Measurements from ENCODE around the gene GLI3.

GLI3 gene

GRCh38 chr7:42104694-42105093 is 132.3 kb downstream of the GLI3 start:
- CTCF ChIA-PET: no interaction called here

GRCh38 chr7:42104231-42104630 is 132.8 kb downstream of the GLI3 start:
- TF ChIP-seq ARNT (IDR thresholded peaks at IDR 0.05) (no peak), BHLHE40 (IDR thresholded peaks at IDR 0.05; ENCODE audit: borderline replicate concordance) (no peak)
- no peak for DNase-seq (ENCODE audit: extremely low spot score)
- CTCF ChIA-PET: no interaction called here
- POLR2A ChIA-PET: no interaction called here

More at GRCh38 chr7:42104694-42105093, 132.3 kb downstream of the GLI3 start:
- TF ChIP-seq TARDBP (IDR thresholded peaks at IDR 0.05) (no peak), SP1 (IDR thresholded peaks at IDR 0.05) (no peak), LEF1 (IDR thresholded peaks at IDR 0.05; ENCODE audit: borderline replicate concordance) (no peak), BHLHE40 (IDR thresholded peaks at IDR 0.05; ENCODE audit: borderline replicate concordance) (no peak), PKNOX1 (IDR thresholded peaks at IDR 0.05) (no peak), ARNT (IDR thresholded peaks at IDR 0.05) (no peak), HDGF (IDR thresholded peaks at IDR 0.05; ENCODE audit: borderline replicate concordance) (no peak), FOXA1 (IDR thresholded peaks at IDR 0.05) (no peak), ELF4 (IDR thresholded peaks at IDR 0.05) (no peak), L3MBTL2 (conservative IDR thresholded peaks at IDR 0.05) (no peak), NFRKB (IDR thresholded peaks at IDR 0.05) (no peak), CTBP1 (IDR thresholded peaks at IDR 0.05; ENCODE audit: borderline replicate concordance) (no peak), FOXM1 (IDR thresholded peaks at IDR 0.05; ENCODE audit: borderline replicate concordance) (no peak), FOXK2 (IDR thresholded peaks at IDR 0.05) (no peak)
- DNase-seq (ENCODE audit: extremely low spot score): no peak
- POLR2A ChIA-PET: no interaction called here

GRCh38 chr7:42103456-42103855 is 133.6 kb downstream of the GLI3 start:
- TF ChIP-seq TARDBP (IDR thresholded peaks at IDR 0.05) (no peak), L3MBTL2 (conservative IDR thresholded peaks at IDR 0.05) (no peak), FOXA1 (IDR thresholded peaks at IDR 0.05) (no peak), BHLHE40 (IDR thresholded peaks at IDR 0.05; ENCODE audit: borderline replicate concordance) (no peak), FOXM1 (IDR thresholded peaks at IDR 0.05; ENCODE audit: borderline replicate concordance) (no peak), LEF1 (IDR thresholded peaks at IDR 0.05; ENCODE audit: borderline replicate concordance) (no peak)
- ChIA-PET CTCF (interaction anchor here (0.6 kb wide), 1 partner anchor 1351 kb away, joined by 3 read pairs; no protein-coding TSS in a partner anchor), POLR2A (no interaction called here)
- no peak for DNase-seq (ENCODE audit: extremely low spot score)

- ChIA-PET POLR2A (no interaction called here), CTCF (interaction anchor here (0.6 kb wide), 1 partner anchor 1352 kb away, joined by 3 read pairs; no protein-coding TSS in a partner anchor)
- DNase-seq (ENCODE audit: extremely low spot score): no peak
- TF ChIP-seq PKNOX1 (IDR thresholded peaks at IDR 0.05): no peak
Measured at GRCh38 chr7:42103020-42103419, 134.0 kb downstream of the GLI3 start.

GRCh38 chr7:42102301-42102700 is 134.7 kb downstream of the GLI3 start:
- ChIA-PET POLR2A (no interaction called here), CTCF (no interaction called here)
- TF ChIP-seq SP1 (IDR thresholded peaks at IDR 0.05) (no peak), L3MBTL2 (conservative IDR thresholded peaks at IDR 0.05) (no peak), PKNOX1 (IDR thresholded peaks at IDR 0.05) (no peak), LEF1 (IDR thresholded peaks at IDR 0.05; ENCODE audit: borderline replicate concordance) (no peak), SUZ12 (IDR thresholded peaks at IDR 0.05) (no peak), TARDBP (IDR thresholded peaks at IDR 0.05) (no peak), CTBP1 (IDR thresholded peaks at IDR 0.05; ENCODE audit: borderline replicate concordance) (no peak), FOXA1 (IDR thresholded peaks at IDR 0.05) (no peak), ARNT (IDR thresholded peaks at IDR 0.05) (no peak), NFRKB (IDR thresholded peaks at IDR 0.05) (no peak), ELF4 (IDR thresholded peaks at IDR 0.05) (no peak), ZNF384 (IDR thresholded peaks at IDR 0.05) (no peak), BHLHE40 (IDR thresholded peaks at IDR 0.05; ENCODE audit: borderline replicate concordance) (no peak), FOXK2 (IDR thresholded peaks at IDR 0.05) (no peak), FOXM1 (IDR thresholded peaks at IDR 0.05; ENCODE audit: borderline replicate concordance) (no peak)
- DNase-seq (ENCODE audit: extremely low spot score): no peak

GRCh38 chr7:42100156-42100508 is 136.9 kb downstream of the GLI3 start:
- no peak for DNase-seq (ENCODE audit: extremely low spot score)
- TF ChIP-seq TARDBP (IDR thresholded peaks at IDR 0.05) (no peak), ARNT (IDR thresholded peaks at IDR 0.05) (no peak), NFRKB (IDR thresholded peaks at IDR 0.05) (no peak), ELF4 (IDR thresholded peaks at IDR 0.05) (no peak), LEF1 (IDR thresholded peaks at IDR 0.05; ENCODE audit: borderline replicate concordance) (no peak), PKNOX1 (IDR thresholded peaks at IDR 0.05) (no peak), CTBP1 (IDR thresholded peaks at IDR 0.05; ENCODE audit: borderline replicate concordance) (no peak), ZNF384 (IDR thresholded peaks at IDR 0.05) (no peak), L3MBTL2 (conservative IDR thresholded peaks at IDR 0.05) (no peak), SP1 (IDR thresholded peaks at IDR 0.05) (no peak), FOXM1 (IDR thresholded peaks at IDR 0.05; ENCODE audit: borderline replicate concordance) (no peak), BHLHE40 (IDR thresholded peaks at IDR 0.05; ENCODE audit: borderline replicate concordance) (no peak), FOXA1 (IDR thresholded peaks at IDR 0.05) (no peak), HDGF (IDR thresholded peaks at IDR 0.05; ENCODE audit: borderline replicate concordance) (no peak), FOXK2 (IDR thresholded peaks at IDR 0.05) (no peak), SUZ12 (IDR thresholded peaks at IDR 0.05) (no peak)
- POLR2A ChIA-PET: no interaction called here
- CTCF ChIA-PET: no interaction called here
